Spleen (tissue), 11 donors: ENCODE data around the gene BACH2. TPM values are rescaled to one million over a fixed set of nuclear protein-coding genes. Genes with fewer than 3 reads are reported as not detected.

Source experiments
- DNase-seq: peaks from one replicate; pipeline ENCODE4 v3.0.0-alpha.2; 2020
- H3K27ac ChIP-seq, 8 donors: fragments of 200-600 bp; sonication (generic) in 7 of 8; 1 replicate in 4 of 8; 2 replicates in 4 of 8; pipeline versions ENCODE4 v1.5.0 to v1.8.0; 2016 to 2021; ENCODE audit warnings: inconsistent platforms in 4 of 8, mild to moderate bottlenecking in 4 of 8, moderate library complexity in 1 of 8
- H3K27me3 ChIP-seq, 7 donors: fragments of 200-600 bp; sonication (generic) in 6 of 7; replicated peaks in 1 of 7; 1 replicate in 4 of 7; 2 replicates in 3 of 7; pipeline versions ENCODE4 v1.5.0 to v1.8.0; 2016 to 2021; ENCODE audit warnings: inconsistent platforms in 3 of 7, mild to moderate bottlenecking in 1 of 7
- H3K36me3 ChIP-seq, 6 donors: fragments of 200-600 bp; sonication (generic) in 5 of 6; 1 replicate in 4 of 6; 2 replicates in 2 of 6; pipeline versions ENCODE4 v1.5.0 to v1.8.0; 2016 to 2021; ENCODE audit warnings: inconsistent platforms in 2 of 6
- H3K4me1 ChIP-seq, 6 donors: fragments of 200-600 bp; sonication (generic) in 5 of 6; 1 replicate in 3 of 6; 2 replicates in 3 of 6; pipeline versions ENCODE4 v1.5.0 to v1.8.0; 2016 to 2021; ENCODE audit warnings: inconsistent platforms in 3 of 6
- H3K4me3 ChIP-seq, 8 donors: fragments of 200-600 bp; sonication (generic) in 7 of 8; 1 replicate in 4 of 8; 2 replicates in 4 of 8; pipeline versions ENCODE4 v1.5.0 to v1.8.0; 2016 to 2021; ENCODE audit warnings: inconsistent platforms in 4 of 8, mild to moderate bottlenecking in 4 of 8, moderate library complexity in 2 of 8
- H3K9me3 ChIP-seq, 8 donors: fragments of 200-600 bp; sonication (generic) in 7 of 8; 1 replicate in 4 of 8; 2 replicates in 4 of 8; pipeline versions ENCODE4 v1.5.0 to v1.8.0; 2016 to 2021; ENCODE audit warnings: inconsistent platforms in 4 of 8
- CTCF ChIP-seq, 11 experiments: fragments of 200-600 bp in 7 of 11; fragments of 450-650 bp in 4 of 11; sonication (generic) in 4 of 11; IDR thresholded peaks in 8 of 11; conservative IDR thresholded peaks in 3 of 11; 1 replicate in 7 of 11; 2 replicates in 4 of 11; pipeline versions ENCODE4 v1.4.0 to v1.8.0; 2016 to 2021; ENCODE audit warnings: antibody characterized with exemption in 11 of 11, inconsistent platforms in 4 of 11, mild to moderate bottlenecking in 1 of 11
- POLR2A ChIP-seq, 3 donors: fragments of 450-650 bp; IDR thresholded peaks; one replicate each; pipeline ENCODE4 v1.5.1; 2017; ENCODE audit warnings: antibody characterized with exemption in 3 of 3, mild to moderate bottlenecking in 1 of 3
- POLR2AphosphoS5 ChIP-seq, 3 donors: sonication (generic); formaldehyde crosslinking; IDR thresholded peaks; one replicate each; pipeline ENCODE4 v1.5.1; 2017; ENCODE audit warnings: antibody characterized with exemption in 3 of 3
- WGBS, 5 donors: extraction: QIAGEN DNeasy Blood & Tissue Kit in 3 of 5; methylation state at CpG; one replicate each; pipeline versions ENCODE4 v1.1.5 to v1.1.7; 2013 to 2018; 5-methylcytosine and 5-hydroxymethylcytosine counted together
- intact Hi-C: fragments of 100-400 bp; cut with DNase I; formaldehyde crosslinking; loops from one replicate; pipeline ENCODE4 v1.15.0; 2023; ENCODE audit warnings: low total_unique reads
- polyA plus RNA-seq, 3 donors: library from polyadenylated mRNA; stranded (reverse); fragments of 200-250 nt; gene quantifications; one replicate each; pipeline ENCODE4 v1.2.1, GENCODE V29; 2013
- total RNA-seq, 7 donors: library from RNA; depleted of rRNA in 3 of 7; stranded (reverse); fragments of >200 nt in 3 of 7; fragmentation: NEBNext Ultra II Directional in 4 of 7; extraction: Animal tissue kit (Norgen Biotek cat#: 25700) in 4 of 7; gene quantifications; one replicate each; pipeline versions ENCODE4 v1.1.0 to v1.2.1, GENCODE V29; 2016 to 2021
- donor health status: healthy with polysubstance abuse.
- donor health status: DM: no; HTN: no; CAD: no; lungs with moderate emphysema.
- donor health status: DM: no; HTN: no; CAD: no.
- donor health status: Bipolar disorder and iron deficiency.
- donor health status: healthy.
- donor health status: DM: no; HTN: no; CAD: no.
- donor health status: DM: yes; HTN: yes; CAD: no.

BACH2 gene
- total and polyA plus RNA-seq, 10 donors = 3.0 to 53.8 (median 32.3) TPM

- Histone ChIP-seq H3K4me3 (peak overlapping the region; percentile 64 to 78 (median 72)), H3K9me3 (no peaks in the 10 kb centered on the region), H3K36me3 (no peaks in the 10 kb centered on the region), H3K27ac (peak overlapping the region; percentile 75 to 96 (median 90)), H3K27me3 (peaks cover 0 to 52% (median 7%) of the 10 kb centered on the region in 7 donors), H3K4me1 (peaks cover 0 to 54% (median 30%) of the 10 kb centered on the region in 6 donors)
- intact Hi-C loops = loop anchor here (10.0 kb wide), 2 partner anchors 178 to 312 kb away; no protein-coding TSS in a partner anchor
- DNase-seq = no peak
- 26 to 55% (median 30%) methylated on average over 16 to 31 of the region's 31 CpGs for WGBS, 5 donors
- TF ChIP-seq CTCF (IDR thresholded peaks at IDR 0.05 in 8 of 11, conservative IDR thresholded peaks at IDR 0.05 in 3 of 11) = peak in 2 of 11 experiments; percentile 1 to 17
- no peak for TF ChIP-seq POLR2AphosphoS5 (IDR thresholded peaks at IDR 0.05)
These were observed 648 bp upstream of the BACH2 start for GRCh38 chr6:90297115-90297866.

GRCh38 chr6:90295854-90296340 lies 746 bp downstream of the BACH2 start:
- TF ChIP-seq CTCF (IDR thresholded peaks at IDR 0.05 in 8 of 11, conservative IDR thresholded peaks at IDR 0.05 in 3 of 11) (peak in 2 of 11 experiments; percentile 16 to 42), POLR2A (IDR thresholded peaks at IDR 0.05) (peak in 2 of 3 donors; percentile 46 to 81), POLR2AphosphoS5 (IDR thresholded peaks at IDR 0.05) (peak; percentile 81 to 86 (median 81))
- no peaks in the 10 kb centered on the region for H3K36me3 ChIP-seq
- intact Hi-C loops = loop anchor here (10.0 kb wide), 2 partner anchors 179 to 311 kb away; no protein-coding TSS in a partner anchor
- peak overlapping the region; percentile 64 to 78 (median 72) for H3K4me3 ChIP-seq
- peaks cover 0 to 52% (median 7%) of the 10 kb centered on the region in 7 donors for H3K27me3 ChIP-seq
- H3K4me1 ChIP-seq = peaks cover 0 to 68% (median 31%) of the 10 kb centered on the region in 6 donors
- H3K27ac ChIP-seq = peak overlapping the region; percentile 71 to 96 (median 90)
- DNase-seq = peak; percentile 90
- 0 to 1% (median 0%) methylated on average over 22 to 57 of the region's 57 CpGs for WGBS, 5 donors
- no peaks in the 10 kb centered on the region for H3K9me3 ChIP-seq

- peaks cover 0 to 52% (median 7%) of the 10 kb centered on the region in 7 donors for H3K27me3 ChIP-seq
- H3K4me1 ChIP-seq = peaks cover 0 to 74% (median 31%) of the 10 kb centered on the region in 6 donors
- no peaks in the 10 kb centered on the region for H3K36me3 ChIP-seq
- H3K27ac ChIP-seq = peak overlapping the region; percentile 71 to 96 (median 90)
- H3K4me3 ChIP-seq = peak overlapping the region; percentile 64 to 78 (median 72)
- WGBS, 5 donors = 0 to 1% (median 1%) methylated on average over 18 to 79 of the region's 79 CpGs
- peak; percentile 90 for DNase-seq
- H3K9me3 ChIP-seq = no peaks in the 10 kb centered on the region
- TF ChIP-seq CTCF (IDR thresholded peaks at IDR 0.05 in 8 of 11, conservative IDR thresholded peaks at IDR 0.05 in 3 of 11) (peak in 4 of 11 experiments; percentile 7 to 18 (median 13)), POLR2AphosphoS5 (IDR thresholded peaks at IDR 0.05) (peak; percentile 49 to 80 (median 61)), POLR2A (IDR thresholded peaks at IDR 0.05) (no peak)
- intact Hi-C loops = loop anchor here (5.0 to 10.0 kb wide), 3 partner anchors 97 to 310 kb away; no protein-coding TSS in a partner anchor
These were observed 1.4 kb downstream of the BACH2 start for GRCh38 chr6:90294989-90295853.
